Measurements from ENCODE around the gene LPP. TPM values are rescaled to one million over a fixed set of nuclear protein-coding genes. Genes with fewer than 3 reads are reported as not detected.

The LPP gene
- total RNA-seq, 4 donors from 2014 or later = 141 to 248 (median 185) TPM

GRCh38 chr3:188727052-188727451 is 573.1 kb downstream of the LPP start:
- TF ChIP-seq CTCF (IDR thresholded peaks at IDR 0.05; ENCODE audit: low read depth) = no peak

GRCh38 chr3:188728371-188728896 is 574.5 kb downstream of the LPP start:
- TF ChIP-seq CTCF (IDR thresholded peaks at IDR 0.05; ENCODE audit: low read depth) = no peak

DNA sequence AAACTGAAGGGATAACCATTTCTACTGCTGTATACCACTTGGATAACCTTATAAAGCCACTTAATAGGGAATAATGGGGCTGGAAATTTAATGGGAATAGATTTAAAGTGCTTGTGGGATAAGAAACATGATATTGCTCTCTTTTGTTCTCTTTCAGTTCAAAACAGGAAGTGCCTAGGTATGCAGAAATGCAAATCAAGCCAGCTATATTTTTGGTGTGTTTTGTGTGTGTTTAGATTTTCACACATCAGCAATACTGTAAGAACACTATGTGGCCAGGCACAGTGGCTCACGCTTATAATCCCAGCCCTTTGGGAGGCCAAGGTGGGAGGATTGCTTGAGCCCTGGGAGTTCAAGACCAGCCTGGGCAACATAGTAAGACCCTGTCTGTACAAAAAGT is 575.5 kb downstream of the LPP start:
- no peak for TF ChIP-seq CTCF (IDR thresholded peaks at IDR 0.05; ENCODE audit: low read depth)

DNA sequence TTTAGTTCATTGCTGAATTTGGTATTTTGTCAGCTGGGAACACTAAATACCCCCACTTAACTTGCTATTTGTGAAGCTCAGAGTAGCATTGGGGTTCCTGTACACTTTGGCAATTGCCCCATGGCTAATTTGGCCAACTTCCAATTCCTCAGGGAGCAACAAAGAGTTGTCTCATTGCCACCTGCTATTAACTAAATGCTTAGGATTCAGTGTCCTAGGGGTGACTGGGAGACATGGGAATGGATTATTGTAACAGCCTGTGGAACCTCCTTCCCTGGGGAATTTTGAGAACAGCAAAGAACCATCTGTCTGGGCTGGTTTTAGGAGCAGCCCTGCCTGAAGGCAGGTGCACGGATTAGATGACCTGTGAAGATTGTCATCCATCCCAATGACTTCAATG is 580.4 kb downstream of the LPP start:
- TF ChIP-seq CTCF (IDR thresholded peaks at IDR 0.05; ENCODE audit: low read depth) = no peak

DNA sequence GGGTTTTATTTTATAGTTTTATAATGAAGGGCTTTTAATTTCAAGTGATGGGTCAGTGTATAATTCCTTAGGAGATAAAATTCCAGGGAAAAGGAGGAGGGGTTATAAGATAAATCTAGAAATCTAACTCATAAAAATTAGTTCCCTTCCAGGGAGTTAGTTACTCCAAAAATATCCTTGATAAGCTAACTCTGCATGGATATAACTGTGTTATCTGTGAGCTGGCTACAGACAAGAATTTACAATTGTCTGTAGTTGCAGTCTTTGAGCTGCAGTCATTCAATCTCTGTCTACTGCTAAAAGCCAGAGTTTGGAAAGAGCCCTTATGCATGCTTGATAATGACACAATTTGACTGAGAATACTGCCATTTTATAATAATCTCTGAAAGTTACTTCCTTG is 585.6 kb downstream of the LPP start:
- no peak for TF ChIP-seq CTCF (IDR thresholded peaks at IDR 0.05; ENCODE audit: low read depth)

DNA sequence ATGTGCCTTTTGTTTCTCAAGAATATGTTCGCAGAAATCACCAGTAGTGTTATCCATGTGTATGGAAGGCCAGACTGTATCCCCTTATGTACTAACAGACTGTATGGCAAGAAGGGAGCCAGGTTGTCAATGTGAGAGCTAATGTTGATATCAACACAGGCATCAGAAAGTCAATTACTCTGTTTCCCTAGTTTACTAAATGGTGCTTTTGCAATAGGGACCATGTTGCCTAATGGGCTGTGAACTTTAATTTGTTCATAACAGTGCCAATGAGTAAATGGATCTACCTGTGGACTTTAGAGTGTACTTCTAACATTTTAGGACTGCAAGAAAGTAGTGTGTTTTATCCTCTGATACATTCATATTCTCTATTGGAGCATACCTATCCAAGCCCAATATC is 586.1 kb downstream of the LPP start:
- no peak for TF ChIP-seq CTCF (IDR thresholded peaks at IDR 0.05; ENCODE audit: low read depth)

GRCh38 chr3:188742755-188743550 is 589.0 kb downstream of the LPP start:
- TF ChIP-seq CTCF (IDR thresholded peaks at IDR 0.05; ENCODE audit: low read depth) = no peak
